Fibroblast of skin of back (primary cell): ENCODE results near the gene NMNAT3.

Experiments used
- DNase-seq: peaks from one replicate; pipeline ENCODE4 v3.0.0-alpha.2; 2013

NMNAT3 gene

DNA sequence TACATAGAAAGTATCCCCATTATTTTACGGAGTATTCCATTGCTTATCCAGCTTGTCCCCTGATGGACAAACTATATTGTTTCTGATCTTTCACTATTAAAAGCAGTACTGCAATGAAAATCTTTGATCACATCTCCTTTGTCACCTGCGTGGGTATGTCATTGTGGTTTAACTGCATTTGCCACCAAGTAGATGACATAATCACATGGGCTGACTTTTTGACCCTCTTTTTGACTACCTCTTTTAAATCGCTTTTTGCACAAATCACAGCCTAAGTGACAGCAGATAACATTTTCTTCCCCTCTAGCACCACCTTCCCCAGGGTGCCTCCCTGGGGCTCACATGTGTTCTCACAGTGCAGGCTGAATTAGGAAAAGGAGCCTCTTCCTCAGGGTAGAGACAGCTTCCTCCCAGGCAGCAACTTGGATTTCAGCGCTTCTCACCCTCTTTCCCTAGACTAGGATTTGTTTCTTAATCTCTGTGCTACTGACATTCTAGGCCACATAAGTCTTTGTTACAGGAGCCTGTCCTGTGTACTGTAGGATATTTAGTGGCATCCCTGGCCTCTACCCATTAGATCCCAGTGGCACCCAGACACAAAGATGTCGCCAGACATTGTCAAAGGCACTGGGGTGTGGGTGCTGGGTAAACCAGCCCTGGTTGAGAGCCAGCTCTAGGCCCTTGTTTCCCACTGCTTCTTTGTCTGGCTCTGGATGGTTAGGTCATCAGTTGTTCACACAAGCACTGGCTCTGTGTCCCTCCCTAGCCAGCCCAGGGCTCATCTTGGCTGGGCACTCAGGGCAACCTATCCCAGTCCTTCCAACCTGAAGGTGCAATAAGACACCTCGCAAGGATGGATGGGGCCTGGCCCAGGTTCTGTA is 136.9 kb downstream of the NMNAT3 start:
- DNase-seq = no peak

DNA sequence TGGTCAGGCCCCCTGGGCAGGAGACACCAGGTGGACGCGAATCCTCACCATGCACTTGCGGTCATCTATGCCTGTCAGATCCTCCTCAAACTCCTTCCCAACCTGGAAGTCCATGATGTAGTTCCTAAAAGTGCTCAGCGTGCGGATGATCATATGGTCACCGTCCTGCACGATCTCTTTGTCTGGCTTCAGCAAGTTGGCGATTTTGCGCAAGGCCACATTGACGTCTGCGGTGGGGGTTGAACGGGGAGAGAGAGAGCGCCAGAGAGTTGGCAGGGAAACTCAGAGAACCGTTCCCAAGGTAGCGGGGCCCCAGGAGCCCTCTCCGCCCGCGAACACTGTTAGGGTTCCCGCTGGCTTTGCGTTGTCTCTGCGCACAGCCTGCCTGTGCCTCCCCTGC is 139.0 kb downstream of the NMNAT3 start:
- DNase-seq = no peak

DNA sequence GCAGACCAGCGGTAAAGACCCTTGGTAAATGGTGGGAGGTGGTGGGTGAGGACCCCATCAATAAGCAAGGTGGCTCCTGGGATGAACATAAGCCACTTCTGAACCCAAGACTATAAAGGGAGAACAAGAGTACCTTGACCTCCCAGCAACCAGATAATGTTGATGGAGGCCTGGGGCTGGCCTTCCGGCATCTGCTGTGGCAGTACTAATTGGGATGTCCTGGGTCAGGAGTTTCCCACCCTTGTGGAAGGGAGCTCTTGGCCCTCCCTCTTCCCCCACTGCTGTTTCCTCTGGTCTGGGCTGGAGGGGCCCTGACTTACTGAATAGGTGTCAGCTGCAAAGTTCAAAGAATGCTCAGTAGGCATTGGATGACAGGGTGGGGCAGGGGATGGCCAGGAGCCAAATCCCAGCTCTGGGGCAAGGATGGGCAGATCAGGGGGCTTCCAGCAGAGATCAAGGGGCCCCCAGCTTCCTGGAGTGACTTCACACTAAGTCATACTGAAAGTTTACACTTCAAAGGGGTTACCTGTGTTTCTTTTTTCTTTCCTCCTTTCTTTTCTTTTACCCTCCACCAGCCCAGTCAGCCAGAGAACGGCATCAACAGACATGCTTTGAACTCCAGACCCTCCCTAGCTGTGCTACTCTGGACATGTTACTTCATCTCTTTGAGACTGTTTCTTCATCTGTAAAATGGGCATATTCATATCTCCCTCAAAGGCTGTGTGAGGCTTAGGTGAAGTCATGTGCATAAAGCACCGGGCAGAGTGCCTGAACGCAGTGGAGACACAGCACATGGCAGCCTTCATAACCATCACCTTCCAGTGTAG is 139.8 kb downstream of the NMNAT3 start:
- DNase-seq = no peak

DNA sequence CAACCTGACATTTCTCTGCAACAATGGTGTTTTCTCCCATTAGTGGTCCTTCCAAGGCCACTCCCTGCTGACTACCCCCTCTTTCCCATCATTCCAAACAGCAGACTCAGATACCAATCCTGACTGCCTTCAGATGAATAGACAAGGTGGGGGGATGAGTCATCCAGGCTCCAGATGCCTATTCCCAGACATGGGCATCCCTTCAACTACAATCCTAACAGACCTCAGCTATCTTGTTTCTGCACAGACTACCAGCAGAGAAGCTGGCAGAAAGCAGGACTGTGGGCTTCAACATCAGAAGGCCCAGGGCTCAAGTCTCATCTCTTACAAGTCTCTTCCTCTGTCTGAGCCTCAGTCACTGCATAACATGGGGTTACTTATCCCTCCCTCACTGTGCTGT is 140.4 kb downstream of the NMNAT3 start:
- peak; percentile 64 for DNase-seq

DNA sequence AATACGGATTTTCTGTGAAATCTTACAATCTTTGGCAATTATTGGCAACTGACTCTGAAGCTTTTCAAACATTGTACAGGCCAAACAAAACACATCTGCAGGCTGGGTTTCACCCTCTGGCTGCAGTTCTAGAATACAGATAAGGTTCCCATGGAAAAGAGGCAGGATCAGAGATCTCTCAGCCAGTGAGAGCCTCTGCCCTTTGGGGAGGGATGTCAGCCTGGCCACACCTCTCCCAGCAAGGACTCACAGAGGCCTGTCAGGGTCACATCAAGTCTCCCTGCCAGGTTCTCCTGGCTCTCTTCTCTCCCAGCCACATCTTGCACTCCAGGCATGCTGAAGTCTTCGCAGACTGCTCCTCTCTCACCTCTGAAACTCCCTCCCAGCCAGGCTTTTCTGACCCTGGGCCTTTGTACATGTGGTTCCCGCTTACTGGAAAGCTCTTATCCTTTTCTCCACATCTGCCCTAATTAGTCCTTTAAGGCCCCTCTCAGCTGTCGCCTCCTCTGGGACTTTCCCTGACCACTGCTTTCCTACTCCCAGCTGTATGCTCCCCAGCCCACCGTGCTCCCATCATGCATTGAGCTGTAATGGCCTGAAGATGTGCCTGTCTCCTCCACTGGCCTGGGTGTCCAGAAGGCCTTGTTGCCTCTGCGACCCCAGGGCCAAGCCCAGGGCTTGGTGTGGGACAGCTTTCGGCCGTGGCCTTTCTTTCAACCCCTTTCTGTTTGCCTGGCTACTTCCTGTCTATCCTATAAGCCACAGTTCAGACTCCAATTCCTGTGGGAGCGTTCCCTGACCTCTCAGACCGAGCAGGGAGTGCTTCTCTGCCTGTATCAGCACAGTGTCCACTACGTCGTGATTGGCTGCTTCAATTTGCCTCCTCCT is 142.5 kb downstream of the NMNAT3 start:
- DNase-seq = peak; percentile 43

DNA sequence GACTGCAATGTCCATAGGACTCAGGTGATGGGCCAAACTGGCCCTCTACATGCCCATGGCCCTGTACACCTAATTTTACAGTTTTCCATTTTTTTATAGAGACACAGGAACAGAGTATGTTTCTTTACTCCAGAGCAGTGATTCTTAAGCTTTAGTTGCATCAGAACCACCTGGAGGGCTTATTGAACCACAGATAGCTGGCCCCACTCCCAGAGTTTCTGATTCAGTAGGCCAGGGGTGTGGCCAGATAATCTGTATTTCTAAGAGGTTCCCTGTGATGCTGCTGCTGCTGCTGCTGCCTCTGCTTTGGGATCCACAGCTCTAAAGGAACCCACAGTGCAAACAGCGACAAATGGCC is 143.3 kb downstream of the NMNAT3 start:
- DNase-seq = peak; percentile 55

DNA sequence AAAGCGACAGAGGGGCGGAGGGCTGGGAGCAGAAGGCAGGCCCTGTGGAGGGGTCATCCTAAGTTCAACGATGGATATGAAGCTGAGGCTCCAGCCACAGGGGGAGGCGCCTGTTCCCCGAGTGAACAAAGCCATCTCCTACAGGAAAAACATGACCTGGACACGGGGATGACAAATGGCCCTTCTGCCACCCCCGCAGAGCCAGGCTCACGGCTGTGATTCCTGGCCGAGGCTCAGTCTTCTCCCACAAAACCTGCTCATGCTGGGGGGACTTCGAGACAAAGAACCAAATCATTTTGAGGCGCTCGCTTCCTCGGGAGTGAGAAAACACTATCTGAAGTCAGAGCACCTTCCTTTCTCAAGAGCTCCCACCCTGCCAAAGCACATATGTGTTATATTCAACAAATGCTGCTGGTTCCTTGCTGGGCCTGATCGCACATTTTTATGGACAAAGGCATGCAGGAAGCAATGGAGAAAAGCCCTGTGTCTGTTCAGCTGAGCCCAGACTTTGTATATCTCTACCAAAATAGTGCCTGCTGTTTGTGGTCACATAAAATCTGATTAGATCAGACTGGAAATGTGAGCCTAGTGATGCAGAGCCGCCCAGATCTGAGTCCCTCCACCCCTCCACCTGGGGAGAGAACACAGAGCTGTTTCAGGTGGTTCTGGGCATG is 143.9 kb downstream of the NMNAT3 start:
- DNase-seq = peak; percentile 30

DNA sequence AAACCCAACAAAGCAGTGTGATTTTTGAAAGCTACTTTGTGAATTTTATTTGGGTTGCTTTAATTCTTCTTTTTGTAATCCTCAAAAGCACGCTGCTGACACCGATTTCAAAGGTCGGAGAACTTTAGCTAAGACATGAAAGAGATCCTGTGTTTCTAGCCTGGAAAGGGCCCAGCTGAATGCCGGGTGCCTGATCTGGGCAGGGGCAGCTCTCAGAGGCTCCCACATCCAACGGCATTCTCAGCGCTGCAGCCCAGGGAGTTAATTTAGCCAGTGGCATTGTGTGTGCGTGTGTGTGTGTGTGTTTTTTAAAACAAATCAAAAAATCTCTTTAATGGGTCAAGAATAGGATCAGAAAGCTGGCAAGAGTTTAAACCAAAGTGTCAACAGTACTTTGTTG is 144.8 kb downstream of the NMNAT3 start:
- DNase-seq = no peak

DNA sequence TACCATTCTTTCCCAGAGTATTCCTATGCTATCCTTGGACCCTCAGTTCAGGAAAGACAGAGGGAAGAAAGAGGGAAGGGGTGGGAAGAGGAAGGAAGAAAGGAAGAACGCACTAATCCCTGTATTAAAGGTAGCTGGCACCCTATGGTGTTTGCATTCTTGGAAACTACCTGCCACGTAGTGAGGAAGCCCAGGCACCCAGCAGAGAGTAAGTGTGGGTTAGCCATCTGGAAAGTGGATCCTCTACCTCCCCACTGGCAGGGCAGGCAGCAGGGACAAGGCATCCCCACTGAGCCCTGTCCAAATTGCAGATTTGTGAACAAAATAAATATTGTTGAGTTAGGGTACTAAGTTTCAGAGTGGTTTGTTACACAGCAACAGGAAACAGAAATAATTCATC is 147.1 kb downstream of the NMNAT3 start:
- DNase-seq = no peak

DNA sequence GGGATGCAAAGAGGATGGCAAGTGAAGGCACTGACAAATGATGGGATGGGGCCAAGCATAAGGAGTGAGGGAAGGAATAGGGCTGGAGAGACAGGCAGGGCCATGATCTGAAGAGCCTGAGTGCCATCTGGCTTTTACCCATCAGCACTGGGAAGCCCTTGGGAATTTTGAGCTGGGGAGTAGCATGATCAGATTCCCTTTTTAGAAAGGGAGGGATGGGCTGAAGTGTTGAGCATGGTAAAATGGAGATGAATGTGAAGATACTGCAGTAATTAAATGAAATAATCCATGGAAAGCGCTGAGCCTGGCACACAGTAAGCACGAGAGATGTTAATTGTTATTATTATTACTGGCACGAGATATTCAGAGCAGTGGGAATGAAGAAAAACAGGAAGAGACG is 148.1 kb downstream of the NMNAT3 start:
- no peak for DNase-seq

DNA sequence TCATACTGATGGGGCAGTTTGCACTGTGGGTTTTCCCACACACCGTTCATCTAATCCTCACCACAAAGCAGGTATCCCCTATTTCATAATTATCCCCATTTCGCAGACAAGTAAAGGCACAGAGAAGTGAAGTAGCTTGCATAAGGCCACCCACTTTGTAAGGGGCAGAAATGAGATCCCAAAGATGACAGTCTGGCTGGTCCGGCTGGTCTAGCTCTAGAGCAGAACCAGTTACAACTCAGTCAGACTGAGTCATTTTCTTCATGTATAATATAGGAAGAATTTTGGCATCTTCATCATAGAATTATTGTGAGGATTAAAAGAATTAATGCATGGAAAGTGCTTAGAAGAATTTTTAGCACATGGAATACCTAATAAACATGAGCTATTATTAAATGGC is 148.8 kb downstream of the NMNAT3 start:
- DNase-seq = no peak

DNA sequence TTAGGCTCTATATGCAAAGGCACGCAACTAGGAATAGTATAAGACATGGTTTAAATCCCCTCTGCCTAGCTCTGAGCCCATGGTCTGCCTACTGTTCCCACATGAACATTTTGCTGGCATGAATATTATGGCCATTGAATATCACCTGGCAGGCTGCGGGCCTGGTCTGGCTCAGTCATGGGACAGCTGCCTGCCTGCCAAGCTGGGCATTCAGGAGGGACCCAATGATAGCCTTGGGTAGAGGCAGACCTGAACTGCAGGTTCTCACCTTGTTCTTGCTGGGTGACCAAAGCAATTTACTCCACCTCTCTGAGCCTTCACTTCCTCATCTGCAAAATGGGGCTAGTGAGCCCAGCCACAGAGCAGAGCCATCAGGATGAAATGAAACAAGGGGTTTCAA is 149.5 kb downstream of the NMNAT3 start:
- DNase-seq = no peak

DNA sequence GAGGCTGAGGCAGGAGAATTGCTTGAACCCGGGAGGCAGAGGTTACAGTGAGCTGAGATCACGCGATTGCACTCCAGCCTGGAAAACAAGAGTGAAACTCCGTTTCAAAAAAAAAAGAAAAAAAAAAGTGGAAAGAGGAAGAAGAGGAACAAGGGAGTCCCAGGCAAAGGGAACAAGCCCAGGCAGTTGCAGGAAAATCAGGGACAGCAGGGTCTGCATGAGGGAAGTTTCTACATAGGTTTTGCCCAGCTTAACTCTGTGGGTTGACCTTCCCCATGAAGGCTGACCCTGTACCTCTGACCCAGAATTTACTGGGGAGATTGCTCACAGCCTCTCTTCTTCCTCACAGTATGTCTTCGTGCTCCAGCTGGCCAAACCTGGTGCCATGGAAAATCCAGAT is 150.5 kb downstream of the NMNAT3 start:
- DNase-seq = no peak

DNA sequence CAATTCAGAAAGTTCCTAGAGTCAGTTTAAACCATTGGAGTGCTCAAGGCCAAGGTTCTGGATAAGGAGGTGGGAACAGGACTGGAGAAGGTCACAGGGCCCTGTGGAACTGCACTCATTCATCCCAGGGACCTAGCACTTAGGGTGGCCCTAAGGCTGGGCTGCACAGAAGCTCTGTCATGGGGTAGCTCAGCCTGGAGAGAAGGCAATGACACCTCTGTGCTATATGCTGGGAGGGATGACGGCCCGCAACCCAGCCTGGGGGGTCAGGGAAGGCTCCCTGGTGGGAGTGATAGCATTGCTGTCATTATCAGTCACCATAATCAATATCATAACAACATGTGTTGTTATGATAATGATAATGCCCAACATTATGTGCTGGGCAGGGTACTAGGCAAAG is 151.6 kb downstream of the NMNAT3 start:
- DNase-seq = no peak

DNA sequence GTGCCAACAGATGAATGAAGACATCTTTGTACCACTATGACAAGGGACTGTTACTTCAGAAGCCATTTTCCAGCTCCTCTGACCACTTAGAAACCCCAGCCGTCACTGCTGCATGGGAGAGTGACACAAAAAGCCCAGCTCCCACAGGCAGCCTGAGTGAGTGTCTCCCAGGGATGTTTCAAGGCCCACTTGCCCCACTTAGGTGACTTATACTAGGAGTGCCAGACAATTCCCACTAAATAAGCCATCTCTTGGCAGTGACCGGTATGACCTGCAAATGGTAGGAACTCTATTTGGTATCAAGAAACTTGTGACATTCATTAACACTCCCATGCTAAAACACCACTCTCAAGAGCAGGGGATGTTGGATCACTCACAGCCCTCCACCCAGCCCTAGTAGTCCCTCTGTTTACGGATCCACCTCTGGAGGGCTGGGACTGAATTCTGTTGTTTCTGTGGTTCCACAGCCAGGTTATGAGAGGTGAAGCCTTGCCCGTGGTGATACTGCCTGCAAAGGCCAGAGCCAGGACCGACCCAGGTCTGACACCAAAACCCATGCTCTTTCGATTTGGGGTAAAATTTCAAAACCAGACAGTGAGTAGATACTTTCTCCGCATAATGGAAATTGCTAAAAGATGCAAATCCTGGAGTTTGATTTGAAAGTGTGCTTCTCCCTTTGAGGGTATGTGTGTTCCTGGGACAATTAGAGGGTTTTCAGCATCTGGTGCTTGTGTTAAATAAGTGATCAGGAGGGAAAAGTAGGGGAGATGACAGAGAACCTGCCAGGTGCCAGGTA is 152.7 kb downstream of the NMNAT3 start:
- no peak for DNase-seq

DNA sequence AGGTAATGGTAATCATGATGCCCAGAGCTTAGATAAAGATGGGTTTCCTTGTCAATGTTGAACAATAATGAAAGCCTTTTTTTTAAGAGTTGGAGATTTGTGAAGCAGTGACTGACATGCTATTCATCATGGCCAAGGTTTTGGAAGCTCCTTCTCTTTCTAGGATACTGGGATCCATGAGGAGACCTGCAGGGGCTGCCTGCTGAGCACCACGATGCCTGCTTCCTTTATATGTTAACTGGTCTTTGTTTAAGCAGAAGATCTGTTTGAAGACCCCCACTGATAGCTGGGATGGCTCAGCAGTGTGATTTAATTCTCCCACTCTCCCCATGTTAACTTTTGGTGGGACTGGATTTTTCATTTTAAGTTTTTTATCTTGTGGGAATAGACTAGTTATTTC is 154.1 kb downstream of the NMNAT3 start:
- no peak for DNase-seq

DNA sequence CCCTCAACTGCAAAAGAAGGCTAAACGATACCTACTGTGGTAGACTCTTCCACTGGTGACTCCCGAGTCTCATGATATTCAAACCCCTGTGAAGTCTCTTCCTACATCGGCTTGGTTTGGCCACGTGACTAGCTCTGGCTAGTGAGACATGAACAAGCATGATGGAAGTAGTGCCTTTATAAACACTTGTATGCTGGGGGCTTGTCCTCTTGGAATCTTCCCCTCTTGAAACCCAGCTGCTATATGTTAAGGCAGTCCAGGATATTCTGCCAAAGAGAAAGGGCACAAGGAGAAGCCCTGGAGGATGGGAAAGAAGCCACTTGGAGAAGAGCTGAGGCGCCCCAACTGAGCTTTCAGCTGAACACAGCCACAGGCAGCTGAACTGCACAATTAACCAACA is 154.6 kb downstream of the NMNAT3 start:
- DNase-seq = no peak

DNA sequence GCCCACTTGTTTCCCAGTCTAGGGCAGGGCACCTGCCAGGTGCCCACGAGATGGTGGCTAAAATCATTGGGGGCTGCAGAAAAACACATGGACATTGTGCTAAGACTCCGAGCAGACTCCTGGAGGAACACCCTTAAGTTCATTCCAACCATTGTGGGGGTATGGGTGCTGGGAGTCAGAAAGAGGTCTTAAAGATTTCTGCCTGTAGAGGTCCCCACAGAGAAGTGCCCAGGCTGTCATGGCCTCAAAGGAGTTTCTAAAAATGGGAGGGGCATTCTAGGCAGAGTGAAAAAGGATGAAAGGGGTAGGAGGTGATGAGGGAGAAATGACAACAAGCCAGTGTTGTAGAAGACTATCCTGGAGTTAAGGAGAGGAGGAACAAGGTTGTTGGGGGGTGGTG is 155.4 kb downstream of the NMNAT3 start:
- DNase-seq = no peak

DNA sequence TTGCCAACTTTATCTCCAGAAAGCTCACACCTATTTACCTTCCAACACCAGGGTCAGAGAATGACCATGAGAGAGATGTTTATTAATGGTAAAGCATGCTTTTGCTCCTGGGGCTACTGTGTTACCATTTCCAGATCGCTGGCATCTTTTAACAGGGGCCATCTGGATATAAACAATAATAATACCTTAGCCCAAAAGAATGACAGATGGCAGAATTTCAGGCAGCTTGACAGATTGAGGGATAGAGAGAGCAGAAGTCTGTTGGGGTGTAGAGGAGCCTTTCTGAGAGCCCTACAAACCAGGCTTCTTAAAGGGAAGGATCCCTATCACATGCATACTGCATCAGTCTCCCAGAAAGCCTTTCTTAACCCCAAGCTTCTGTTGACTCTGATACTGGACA is 156.0 kb downstream of the NMNAT3 start:
- DNase-seq = no peak

DNA sequence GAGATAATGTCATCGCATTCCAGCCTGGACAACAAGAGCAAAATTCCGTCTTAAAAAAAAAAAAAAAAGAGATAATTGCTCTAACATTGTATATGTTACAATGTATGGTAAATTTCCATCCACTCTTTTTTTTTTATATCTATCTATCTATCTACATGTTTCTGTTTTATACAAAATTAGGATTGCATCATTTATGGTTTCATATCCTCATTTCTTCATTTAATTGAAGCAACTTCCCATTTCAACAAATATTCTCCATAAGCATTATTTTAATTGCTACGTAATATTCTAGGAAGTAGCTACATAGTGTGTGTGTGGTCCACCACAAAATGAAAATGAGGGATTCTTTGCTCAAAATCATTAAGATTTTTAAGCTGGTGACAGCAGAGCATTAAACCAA is 156.6 kb downstream of the NMNAT3 start:
- DNase-seq = no peak

DNA sequence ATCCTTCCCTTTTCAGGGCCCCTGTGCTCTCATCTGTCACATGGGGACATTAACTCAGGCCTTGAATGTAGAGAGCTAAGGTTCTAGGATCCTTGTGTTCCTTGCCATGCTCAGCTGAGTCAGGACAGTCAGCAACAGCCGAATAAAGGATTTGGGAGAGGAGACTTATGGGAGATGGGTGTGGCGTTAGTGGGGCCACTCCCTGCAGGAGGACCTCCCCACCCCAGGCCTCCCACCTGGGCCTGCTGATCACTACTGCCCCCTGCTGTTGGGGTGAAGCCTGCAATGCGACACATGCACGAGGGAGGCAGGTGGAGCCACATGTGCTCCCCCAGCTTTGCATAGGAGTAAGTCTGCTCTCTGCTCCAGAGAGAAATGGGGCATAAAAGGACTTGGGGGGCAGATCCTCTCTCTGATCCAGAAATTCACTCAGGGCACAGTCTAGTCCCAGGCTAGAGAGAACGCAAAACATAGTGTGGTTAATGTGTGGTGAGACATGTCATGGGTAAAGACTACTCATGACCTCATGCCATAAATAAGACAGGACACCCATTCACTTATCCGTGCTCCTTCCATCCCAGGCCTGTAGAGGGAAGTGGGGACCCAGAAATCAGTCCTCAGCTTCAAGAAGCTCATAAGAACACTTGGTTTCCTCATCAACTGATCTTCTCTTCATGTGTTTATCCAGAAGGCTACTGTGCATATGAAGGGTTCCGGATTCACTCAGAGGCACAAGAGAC is 157.6 kb downstream of the NMNAT3 start:
- DNase-seq = no peak
